Measurements from ENCODE around the gene ADI1.

The ADI1 gene

DNA sequence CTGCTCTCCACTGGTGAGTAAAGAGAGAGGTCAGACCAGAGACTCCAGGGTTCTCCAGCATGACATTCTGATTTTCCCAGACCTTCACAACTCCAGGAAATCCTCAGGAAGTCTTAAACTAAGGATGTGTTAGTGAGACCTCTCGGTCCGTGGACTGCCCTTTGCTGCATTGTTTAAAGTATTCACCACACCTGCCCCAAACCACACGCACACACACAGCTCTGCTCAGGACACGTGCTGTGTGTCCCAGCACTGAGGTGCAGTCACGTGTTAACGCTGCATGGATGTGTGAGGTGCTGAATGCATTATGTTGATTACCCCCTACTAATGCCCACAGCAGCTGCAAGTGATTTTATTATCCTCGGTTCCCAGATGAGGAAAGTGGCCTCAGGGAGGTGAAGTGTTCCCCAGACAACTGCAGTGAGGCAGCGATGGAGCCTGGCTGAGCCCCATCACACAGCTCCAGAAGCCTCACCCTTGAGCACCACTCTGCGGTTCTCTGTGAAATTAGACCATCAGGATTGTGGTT lies 71.5 kb downstream of the ADI1 start:
- DNase-seq (ENCODE audit: low spot score): no peak
